ENCODE measurements around the gene PTPRM.

- TF ChIP-seq CTCF (conservative IDR thresholded peaks at IDR 0.05; ENCODE audit: low read depth, low read length), result no peak
- TF ChIP-seq EZH2 (IDR thresholded peaks at IDR 0.05; ENCODE audit: borderline replicate concordance, low read depth, low read length, poor library complexity, severe bottlenecking), result no peak
Measured at GRCh38 chr18:7558769-7559168, 8.3 kb upstream of the PTPRM start.
